Smooth muscle cell (in vitro differentiated cells): ENCODE results near the gene APC. TPM values are rescaled to one million over a fixed set of nuclear protein-coding genes. Genes with fewer than 3 reads are reported as not detected.

Experiments
- DNase-seq: peaks from one replicate; lab custom pipeline; 2025; ENCODE audit not compliant: unreplicated experiment; lab: John Stamatoyannopoulos, UW
- H2AFZ ChIP-seq: fragments of 200-600 bp; sonication (generic); 2 replicates; pipeline ENCODE4 v1.6.0; 2016; ENCODE audit warnings: antibody characterized with exemption, low read depth, mild to moderate bottlenecking
- H3F3A ChIP-seq: fragments of 200-600 bp; sonication (generic); 2 replicates; pipeline ENCODE4 v1.6.0; 2017; ENCODE audit warnings: antibody characterized with exemption, low read depth
- H3K27ac ChIP-seq: fragments of 200-600 bp; sonication (generic); 2 replicates; pipeline ENCODE4 v1.5.1; 2016; ENCODE audit warnings: low read depth, mild to moderate bottlenecking
- H3K27me3 ChIP-seq: fragments of 200-600 bp; sonication (generic); 2 replicates; pipeline ENCODE4 v1.6.1; 2016; ENCODE audit warnings: low read depth, mild to moderate bottlenecking
- H3K36me3 ChIP-seq: fragments of 200-600 bp; sonication (generic); 2 replicates; pipeline ENCODE4 v1.5.1; 2016; ENCODE audit warnings: low read depth
- H3K4me1 ChIP-seq: fragments of 200-600 bp; sonication (generic); 2 replicates; pipeline ENCODE4 v1.5.1; 2016; ENCODE audit warnings: low read depth
- H3K4me2 ChIP-seq: fragments of 200-600 bp; sonication (generic); 2 replicates; pipeline ENCODE4 v1.6.0; 2016; ENCODE audit warnings: mild to moderate bottlenecking
- H3K4me3 ChIP-seq: fragments of 200-600 bp; sonication (generic); 2 replicates; pipeline ENCODE4 v1.5.1; 2016; ENCODE audit warnings: mild to moderate bottlenecking
- H3K79me2 ChIP-seq: fragments of 200-600 bp; sonication (generic); 2 replicates; pipeline ENCODE4 v1.6.0; 2016; ENCODE audit warnings: low read depth, mild to moderate bottlenecking
- H3K9ac ChIP-seq: fragments of 200-600 bp; sonication (generic); 2 replicates; pipeline ENCODE4 v1.6.0; 2016; ENCODE audit warnings: low read depth
- H3K9me3 ChIP-seq: fragments of 200-600 bp; sonication (generic); replicated peaks from 2 replicates; pipeline ENCODE4 v1.5.1; 2016; ENCODE audit warnings: low read depth
- H4K20me1 ChIP-seq: fragments of 200-600 bp; sonication (generic); 2 replicates; pipeline ENCODE4 v1.6.0; 2016; ENCODE audit warnings: low read depth
- WGBS: methylation state at CpG from one replicate; pipeline ENCODE4 v1.1.7; 2016; ENCODE audit warnings: low lambda C conversion rate; 5-methylcytosine and 5-hydroxymethylcytosine counted together
- polyA plus RNA-seq: library from polyadenylated mRNA; unstranded; fragments of >200 nt; fragmentation: Nextera tagmentation; extraction: Ambion mirVana; gene quantifications from 2 replicates; pipeline ENCODE4 v1.2.1, GENCODE V29; 2016
- total RNA-seq: library from RNA; depleted of rRNA; stranded (reverse); fragments of >200 nt; gene quantifications from 2 replicates; pipeline ENCODE4 v1.2.3, GENCODE V29; 2014
- TF ChIP-seq, protein P1 (sequence below): fragments of 200-600 bp; sonication (generic); IDR thresholded peaks from 2 replicates; pipeline ENCODE4 v1.5.1; 2017; ENCODE audit warnings: borderline replicate concordance, mild to moderate bottlenecking, antibody characterized with exemption; ENCODE audit not compliant: insufficient read depth, poor library complexity, severe bottlenecking

Gene APC
- total and polyA plus RNA-seq, 2 experiments from 2014 or later, result 9.1 to 36.7 TPM

DNA sequence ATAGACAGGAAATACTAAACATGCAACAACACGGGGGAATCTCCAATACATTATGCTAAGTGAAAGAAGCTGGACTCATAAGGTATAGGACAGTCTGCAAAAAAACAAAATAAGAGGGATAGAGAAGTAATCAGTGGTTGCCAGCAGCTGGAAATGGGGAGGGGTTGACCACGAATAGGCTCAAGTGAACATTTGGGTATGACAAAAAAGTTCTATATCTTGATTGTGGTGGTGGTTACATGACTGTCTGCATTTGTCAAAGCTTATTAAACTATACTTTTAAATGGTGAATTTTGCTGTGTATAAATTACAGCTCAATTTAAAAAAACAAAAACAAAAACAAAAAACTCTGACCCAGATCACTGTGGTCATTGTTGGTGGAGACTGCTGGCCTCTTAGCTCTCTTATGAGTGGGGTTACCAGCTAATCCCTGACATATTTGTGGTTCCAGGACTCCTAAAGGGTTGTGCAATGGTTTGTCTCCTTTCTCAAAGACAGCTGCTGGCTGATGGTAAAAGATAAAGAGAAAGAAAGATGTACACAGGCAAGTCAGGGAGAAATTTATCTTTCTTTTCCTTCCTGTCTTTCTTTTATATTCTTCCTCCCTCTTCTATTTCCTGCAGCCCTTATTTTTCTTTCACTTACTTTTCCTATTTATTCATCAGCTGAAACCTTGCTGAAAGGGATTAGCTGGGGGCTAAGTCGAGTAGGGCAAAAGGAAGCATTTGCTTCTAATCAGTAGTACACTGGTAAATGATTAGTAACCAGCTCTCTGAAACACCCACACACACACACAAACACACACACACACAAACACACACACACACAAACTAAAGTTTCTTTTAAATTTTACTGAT is 42.6 kb upstream of the APC start:
- Histone ChIP-seq H3K9ac (no peak overlapping the region), H3K27ac (peak overlapping the region; percentile 9), H3K4me1 (peaks cover 9% of the 10 kb centered on the region), H2AFZ (no peak overlapping the region), H3F3A (peaks cover 9% of the 10 kb centered on the region), H3K9me3 (no peaks in the 10 kb centered on the region), H3K79me2 (no peaks in the 10 kb centered on the region), H3K4me2 (peak overlapping the region; percentile 66), H3K36me3 (no peaks in the 10 kb centered on the region), H3K27me3 (no peaks in the 10 kb centered on the region), H3K4me3 (no peak overlapping the region), H4K20me1 (no peaks in the 10 kb centered on the region)
- TF ChIP-seq, protein P1, sequence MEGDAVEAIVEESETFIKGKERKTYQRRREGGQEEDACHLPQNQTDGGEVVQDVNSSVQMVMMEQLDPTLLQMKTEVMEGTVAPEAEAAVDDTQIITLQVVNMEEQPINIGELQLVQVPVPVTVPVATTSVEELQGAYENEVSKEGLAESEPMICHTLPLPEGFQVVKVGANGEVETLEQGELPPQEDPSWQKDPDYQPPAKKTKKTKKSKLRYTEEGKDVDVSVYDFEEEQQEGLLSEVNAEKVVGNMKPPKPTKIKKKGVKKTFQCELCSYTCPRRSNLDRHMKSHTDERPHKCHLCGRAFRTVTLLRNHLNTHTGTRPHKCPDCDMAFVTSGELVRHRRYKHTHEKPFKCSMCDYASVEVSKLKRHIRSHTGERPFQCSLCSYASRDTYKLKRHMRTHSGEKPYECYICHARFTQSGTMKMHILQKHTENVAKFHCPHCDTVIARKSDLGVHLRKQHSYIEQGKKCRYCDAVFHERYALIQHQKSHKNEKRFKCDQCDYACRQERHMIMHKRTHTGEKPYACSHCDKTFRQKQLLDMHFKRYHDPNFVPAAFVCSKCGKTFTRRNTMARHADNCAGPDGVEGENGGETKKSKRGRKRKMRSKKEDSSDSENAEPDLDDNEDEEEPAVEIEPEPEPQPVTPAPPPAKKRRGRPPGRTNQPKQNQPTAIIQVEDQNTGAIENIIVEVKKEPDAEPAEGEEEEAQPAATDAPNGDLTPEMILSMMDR, result no peak
- WGBS, result 24% methylated on average over 3 of the region's 3 CpGs
- DNase-seq, result no peak

DNA sequence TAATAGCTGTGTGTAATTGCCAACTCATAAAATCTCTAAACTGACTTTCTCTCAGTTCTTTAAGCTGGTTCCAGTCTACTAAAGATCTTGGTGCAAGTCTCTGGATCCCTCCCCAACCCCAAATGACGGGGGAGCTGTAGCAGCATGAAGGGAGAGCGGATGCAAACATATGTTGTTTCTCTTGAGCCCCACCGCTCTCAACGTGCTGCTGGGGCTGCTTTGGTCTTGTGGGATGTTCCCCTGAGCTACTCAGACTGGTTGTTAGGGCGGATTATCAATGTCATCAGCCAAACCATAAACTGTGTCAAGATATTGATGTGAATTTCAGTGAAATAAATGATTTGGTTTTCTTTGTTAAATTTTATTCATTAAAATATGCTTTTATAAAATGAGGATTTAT is 40.9 kb upstream of the APC start:
- Histone ChIP-seq H3K4me2 (no peak overlapping the region), H3K27me3 (no peaks in the 10 kb centered on the region), H3K9me3 (no peaks in the 10 kb centered on the region), H3K4me3 (no peak overlapping the region), H3K36me3 (no peaks in the 10 kb centered on the region), H3K4me1 (peaks cover 9% of the 10 kb centered on the region), H3F3A (peaks cover 9% of the 10 kb centered on the region), H3K9ac (no peak overlapping the region), H3K79me2 (no peaks in the 10 kb centered on the region), H3K27ac (no peak overlapping the region), H4K20me1 (no peaks in the 10 kb centered on the region), H2AFZ (no peak overlapping the region)
- no peak for DNase-seq
- TF ChIP-seq, protein P1, result no peak
- 74% methylated on average over 5 of the region's 5 CpGs for WGBS

DNA sequence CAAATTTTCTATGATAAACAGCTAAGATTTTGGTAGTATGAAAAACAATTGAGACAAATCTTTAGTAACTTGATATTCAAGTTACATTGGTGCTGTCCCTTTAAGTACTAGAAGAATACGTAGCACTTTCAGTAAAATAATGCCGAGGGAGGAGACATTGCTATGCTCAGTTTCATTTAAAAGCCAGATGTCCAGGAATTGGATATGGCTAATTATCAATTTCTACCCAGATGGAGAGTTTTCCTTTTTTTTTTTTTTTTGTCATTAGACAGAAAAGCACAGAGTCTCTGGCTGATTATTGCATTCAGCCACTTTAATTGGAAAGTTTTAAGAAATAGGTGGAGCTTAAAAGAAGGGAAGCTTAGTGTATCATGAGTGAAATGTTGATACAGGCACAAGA is 40.4 kb upstream of the APC start:
- no peak for DNase-seq
- Histone ChIP-seq H3K4me1 (peaks cover 9% of the 10 kb centered on the region), H3K27ac (no peak overlapping the region), H3K27me3 (no peaks in the 10 kb centered on the region), H3K4me3 (no peak overlapping the region), H3K4me2 (no peak overlapping the region), H2AFZ (no peak overlapping the region), H3K9me3 (no peaks in the 10 kb centered on the region), H3K36me3 (no peaks in the 10 kb centered on the region), H3K79me2 (no peaks in the 10 kb centered on the region), H3F3A (peaks cover 9% of the 10 kb centered on the region), H3K9ac (no peak overlapping the region), H4K20me1 (no peaks in the 10 kb centered on the region)
- TF ChIP-seq, protein P1, result no peak
- WGBS, result 67% methylated on average over 2 of the region's 2 CpGs

DNA sequence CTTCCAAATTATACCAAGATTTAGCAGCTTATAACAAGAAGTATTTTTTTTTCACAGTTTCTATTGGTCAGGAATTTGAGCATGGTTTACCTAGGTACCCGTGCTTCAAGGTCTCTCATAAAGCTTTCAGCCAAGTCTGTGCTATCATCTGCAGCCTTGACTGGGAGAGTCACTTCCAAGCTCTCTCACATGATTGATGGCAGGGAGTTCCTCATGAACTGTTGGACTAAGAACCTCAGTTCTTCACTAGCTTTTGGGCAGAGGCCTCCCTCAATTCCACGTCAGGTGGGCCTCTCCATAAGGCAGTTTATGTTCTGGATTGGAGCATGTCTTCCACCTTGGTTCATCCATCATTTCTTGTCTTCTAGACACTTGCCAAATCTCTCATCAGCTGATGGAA is 39.9 kb upstream of the APC start:
- Histone ChIP-seq H3K9me3 (no peaks in the 10 kb centered on the region), H3K36me3 (no peaks in the 10 kb centered on the region), H3K27me3 (no peaks in the 10 kb centered on the region), H3K4me1 (peaks cover 9% of the 10 kb centered on the region), H3K9ac (no peak overlapping the region), H3K4me2 (no peak overlapping the region), H2AFZ (no peak overlapping the region), H3K79me2 (no peaks in the 10 kb centered on the region), H3K27ac (no peak overlapping the region), H3F3A (peaks cover 9% of the 10 kb centered on the region), H3K4me3 (no peak overlapping the region), H4K20me1 (no peaks in the 10 kb centered on the region)
- WGBS, result 92% methylated on average over 2 of the region's 2 CpGs
- DNase-seq, result no peak
- TF ChIP-seq, protein P1, result no peak
